ENCODE measurements around the gene NMT2. TPM values are rescaled to one million over a fixed set of nuclear protein-coding genes. Genes with fewer than 3 reads are reported as not detected.

NMT2 gene
- total and polyA plus RNA-seq, 10 of the 15 experiments (the other 5 are each of a cell fraction or from before 2014, with no cell fraction given) = 4.9 to 12.0 (median 9.2) TPM

DNA sequence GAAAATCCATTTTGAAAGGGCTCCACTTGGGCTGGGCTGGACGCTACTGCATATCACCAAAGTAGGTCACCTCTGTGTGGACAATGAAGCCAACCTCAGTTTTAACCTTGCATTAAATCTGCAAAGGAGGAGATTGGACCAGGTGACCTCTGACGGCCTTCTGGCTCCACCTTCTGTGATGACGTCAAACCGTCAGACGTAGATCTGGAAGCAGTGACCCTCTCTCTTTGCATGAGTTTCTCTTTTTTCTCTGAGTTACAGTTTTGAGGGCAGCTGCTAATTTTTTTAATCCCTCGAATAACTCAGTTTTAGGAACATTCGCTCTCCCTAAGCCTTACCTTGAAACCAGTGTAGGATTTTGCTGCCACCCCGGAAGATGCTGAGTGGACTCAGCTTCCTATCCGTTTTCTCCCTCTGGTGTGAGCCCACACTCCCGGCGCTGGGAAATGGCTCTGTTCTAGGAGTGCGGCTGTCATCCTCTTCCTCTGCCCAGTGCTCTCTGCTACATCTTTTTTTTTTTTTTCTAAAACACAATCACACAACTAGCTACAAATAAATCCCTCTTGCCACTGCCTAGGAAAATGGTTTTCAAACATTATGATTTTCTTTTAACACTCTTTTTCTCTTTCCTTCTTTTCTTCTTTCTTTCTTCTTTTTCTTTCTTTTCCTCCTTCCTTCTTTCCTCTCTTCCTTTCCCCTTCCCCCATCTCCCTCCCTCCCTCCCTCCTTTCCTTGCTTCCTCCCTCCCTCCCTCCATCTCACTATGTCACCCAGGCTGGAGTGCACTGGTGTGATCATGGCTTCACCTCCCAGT is 27.7 kb upstream of the NMT2 start:
- intact Hi-C loops (cut with micrococcal nuclease; ENCODE audit: unreplicated experiment) = no loop called here
- ChIA-PET CTCF (no interaction called here), RAD21 (ENCODE audit: unreplicated experiment) (no interaction called here), SMC1A (ENCODE audit: uncharacterized antibody, unreplicated experiment) (no interaction called here), POLR2A (no interaction called here)
- Histone ChIP-seq H3K9me3 (replicated peaks; ENCODE audit: control insufficient read depth, insufficient read depth, low read length) (no peaks in the 10 kb centered on the region), H3K9ac (ENCODE audit: control insufficient read depth, insufficient read depth, low read length) (no peak overlapping the region), H3K4me1 (ENCODE audit: control insufficient read depth, insufficient read depth, low read length) (no peaks in the 10 kb centered on the region), H3K4me2 (ENCODE audit: control insufficient read depth, insufficient read depth) (no peak overlapping the region), H3K27ac (ENCODE audit: control insufficient read depth, insufficient read depth) (no peak overlapping the region), H4K20me1 (ENCODE audit: control insufficient read depth, insufficient read depth) (no peaks in the 10 kb centered on the region), H3K79me2 (ENCODE audit: control insufficient read depth, insufficient read depth, low read length) (no peaks in the 10 kb centered on the region), H3K4me3 (no peak overlapping the region), H2AFZ (ENCODE audit: control insufficient read depth, low read depth, low read length) (no peak overlapping the region), H3K27me3 (replicated peaks in 1 of 2; ENCODE audit: control insufficient read depth in 2 of 2, insufficient read depth in 2 of 2, low read length in 1 of 2) (no peaks in the 10 kb centered on the region), H3K36me3 (ENCODE audit: control insufficient read depth in 2 of 2, insufficient read depth in 2 of 2, low read length in 1 of 2) (no peaks in the 10 kb centered on the region)
- 57% methylated on average over 12 of the region's 12 CpGs for WGBS (ENCODE audit: insufficient coverage, insufficient replicate concordance, low lambda C conversion rate, missing lambda C conversion rate)
- in situ Hi-C loops (cut with MboI) = no loop called here
- DNase-seq (ENCODE audit: low read depth, low spot score) (no peak), FAIRE-seq (no peak), ATAC-seq (peak; percentile 51; the same call in 2 of the 3 replicates)
- no TSS peak for BruUV-seq (replicated peaks)
- TF ChIP-seq, protein P1, sequence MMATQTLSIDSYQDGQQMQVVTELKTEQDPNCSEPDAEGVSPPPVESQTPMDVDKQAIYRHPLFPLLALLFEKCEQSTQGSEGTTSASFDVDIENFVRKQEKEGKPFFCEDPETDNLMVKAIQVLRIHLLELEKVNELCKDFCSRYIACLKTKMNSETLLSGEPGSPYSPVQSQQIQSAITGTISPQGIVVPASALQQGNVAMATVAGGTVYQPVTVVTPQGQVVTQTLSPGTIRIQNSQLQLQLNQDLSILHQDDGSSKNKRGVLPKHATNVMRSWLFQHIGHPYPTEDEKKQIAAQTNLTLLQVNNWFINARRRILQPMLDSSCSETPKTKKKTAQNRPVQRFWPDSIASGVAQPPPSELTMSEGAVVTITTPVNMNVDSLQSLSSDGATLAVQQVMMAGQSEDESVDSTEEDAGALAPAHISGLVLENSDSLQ (IDR thresholded peaks at IDR 0.05) = no peak
- no peak for TF ChIP-seq PML (IDR thresholded peaks at IDR 0.05; ENCODE audit: low read length)

DNA sequence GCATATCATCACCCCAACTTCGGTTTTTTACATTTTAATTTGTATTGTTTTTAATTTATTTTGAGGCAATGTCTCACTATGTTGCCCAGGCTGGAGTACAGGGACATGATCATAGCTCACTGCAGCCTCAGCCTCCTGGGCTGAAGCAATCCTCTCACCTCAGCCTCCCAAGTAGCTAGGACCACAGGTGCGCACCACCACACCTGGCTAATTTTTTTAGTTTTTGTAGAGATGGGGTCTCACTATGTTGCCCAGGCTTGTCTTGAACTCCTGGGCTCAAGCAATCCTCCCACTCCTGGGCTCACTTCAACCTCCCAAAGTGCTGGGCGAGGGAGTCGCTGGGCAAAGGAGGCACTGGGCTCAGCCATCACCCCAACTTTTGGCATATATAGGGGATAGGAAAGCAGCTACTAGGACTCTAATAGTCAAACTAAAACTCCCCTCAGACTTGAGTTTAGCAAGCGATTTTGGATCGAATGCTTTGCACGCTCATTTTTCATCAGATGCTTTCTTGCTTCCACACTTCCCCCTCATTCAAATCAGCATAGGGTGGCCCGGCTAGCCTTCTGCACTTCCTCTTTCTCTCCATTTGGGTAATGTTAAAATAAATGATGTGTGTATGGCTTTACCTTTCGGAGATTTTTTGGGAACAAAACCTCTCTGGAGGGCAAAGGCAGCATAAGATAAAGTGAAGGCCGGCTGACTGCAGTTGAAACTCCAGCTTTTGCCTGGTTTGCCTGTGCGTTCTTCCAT is 20.8 kb upstream of the NMT2 start:
- ATAC-seq = 0 out of 3 replicates have a peak, but pooled peaks have one; percentile 38
- no peak overlapping the region for H3K9ac ChIP-seq (ENCODE audit: control insufficient read depth, insufficient read depth, low read length)
- no peaks in the 10 kb centered on the region for H3K4me1 ChIP-seq (ENCODE audit: control insufficient read depth, insufficient read depth, low read length)
- DNase-seq (ENCODE audit: low read depth, low spot score) = no peak
- WGBS (ENCODE audit: insufficient coverage, insufficient replicate concordance, low lambda C conversion rate, missing lambda C conversion rate) = 31% methylated on average over 11 of the region's 11 CpGs
- CTCF ChIA-PET = no interaction called here
- no peaks in the 10 kb centered on the region for H3K79me2 ChIP-seq (ENCODE audit: control insufficient read depth, insufficient read depth, low read length)
- H3K4me2 ChIP-seq (ENCODE audit: control insufficient read depth, insufficient read depth) = no peak overlapping the region
- no peak overlapping the region for H3K27ac ChIP-seq (ENCODE audit: control insufficient read depth, insufficient read depth)
- H4K20me1 ChIP-seq (ENCODE audit: control insufficient read depth, insufficient read depth) = no peaks in the 10 kb centered on the region
- FAIRE-seq = no peak
- RAD21 ChIA-PET (ENCODE audit: unreplicated experiment) = no interaction called here
- SMC1A ChIA-PET (ENCODE audit: uncharacterized antibody, unreplicated experiment) = no interaction called here
- TF ChIP-seq SPI1 (IDR thresholded peaks at IDR 0.05; ENCODE audit: borderline replicate concordance, insufficient read depth, low read depth, low read length) = peak; percentile 90
- no peak for TF ChIP-seq SP1 (IDR thresholded peaks at IDR 0.05; ENCODE audit: low read depth, low read length)
- TF ChIP-seq ETV6 (conservative IDR thresholded peaks at IDR 0.05 in 1 of 2, IDR thresholded peaks at IDR 0.05 in 1 of 2; ENCODE audit: borderline replicate concordance in 1 of 2, low read depth in 1 of 2) = no peak
- H3K9me3 ChIP-seq (replicated peaks; ENCODE audit: control insufficient read depth, insufficient read depth, low read length) = no peaks in the 10 kb centered on the region; the same call in 2 of the 3 replicates
- no peaks in the 10 kb centered on the region for H3K36me3 ChIP-seq (ENCODE audit: control insufficient read depth in 2 of 2, insufficient read depth in 2 of 2, low read length in 1 of 2)
- H2AFZ ChIP-seq (ENCODE audit: control insufficient read depth, low read depth, low read length) = no peak overlapping the region
- H3K4me3 ChIP-seq = no peak overlapping the region
- intact Hi-C loops (cut with micrococcal nuclease; ENCODE audit: unreplicated experiment) = no loop called here
- BruUV-seq (replicated peaks) = no TSS peak
- H3K27me3 ChIP-seq (replicated peaks in 1 of 2; ENCODE audit: control insufficient read depth in 2 of 2, insufficient read depth in 2 of 2, low read length in 1 of 2) = no peaks in the 10 kb centered on the region; a peak in 1 of 4 replicates
- in situ Hi-C loops (cut with MboI) = no loop called here
- POLR2A ChIA-PET = interaction anchor here (0.5 to 0.6 kb wide), 2 partner anchors 39 to 42 kb away, joined by 3 read pairs; no protein-coding TSS in a partner anchor

Data from GM12878 (cell line).